Liver (tissue), 9 donors: Measurements from ENCODE around the gene CDH13. TPM values are rescaled to one million over a fixed set of nuclear protein-coding genes. Genes with fewer than 3 reads are reported as not detected.

Source experiments
- DNase-seq: peaks from one replicate; pipeline ENCODE4 v3.0.0-alpha.2; 2017; ENCODE audit warnings: low spot score
- H3K27ac ChIP-seq, 2 donors: one replicate each; pipeline ENCODE4 v1.7.0; 2013; ENCODE audit warnings: inconsistent platforms in 2 of 2, low read length in 2 of 2, control low read depth in 1 of 2, low read depth in 1 of 2, mild to moderate bottlenecking in 1 of 2
- H3K27me3 ChIP-seq, 4 donors: one replicate each; pipeline versions ENCODE4 v1.6.1 to v1.7.0; 2013; ENCODE audit warnings: low read length in 3 of 4, inconsistent platforms in 1 of 4, mild to moderate bottlenecking in 1 of 4, moderate library complexity in 1 of 4; ENCODE audit not compliant: control insufficient read depth in 4 of 4, insufficient read depth in 4 of 4
- H3K36me3 ChIP-seq, 4 donors: one replicate each; pipeline versions ENCODE4 v1.6.1 to v1.7.0; 2013; ENCODE audit warnings: low read length in 3 of 4, mild to moderate bottlenecking in 3 of 4, low read depth in 1 of 4, moderate library complexity in 1 of 4; ENCODE audit not compliant: control insufficient read depth in 4 of 4, insufficient read depth in 3 of 4
- H3K4me1 ChIP-seq, 4 donors: one replicate each; pipeline versions ENCODE4 v1.6.1 to v1.7.0; 2013; ENCODE audit warnings: low read length in 3 of 4, mild to moderate bottlenecking in 3 of 4, moderate library complexity in 1 of 4; ENCODE audit not compliant: control insufficient read depth in 4 of 4, insufficient read depth in 4 of 4
- H3K4me3 ChIP-seq, 3 donors: one replicate each; pipeline versions ENCODE4 v1.6.1 to v1.7.0; 2013; ENCODE audit warnings: low read length in 3 of 3, control low read depth in 1 of 3, low read depth in 1 of 3, mild to moderate bottlenecking in 1 of 3
- H3K9ac ChIP-seq, 2 donors: one replicate each; pipeline ENCODE4 v1.7.0; 2013; ENCODE audit warnings: low read length in 2 of 2, mild to moderate bottlenecking in 2 of 2, moderate library complexity in 2 of 2, control low read depth in 1 of 2, low read depth in 1 of 2
- H3K9me3 ChIP-seq, 4 donors: one replicate each; pipeline versions ENCODE4 v1.6.1 to v1.7.0; 2013; ENCODE audit warnings: low read length in 3 of 4; ENCODE audit not compliant: control insufficient read depth in 4 of 4
- ATF3 ChIP-seq: IDR thresholded peaks from 2 replicates; pipeline ENCODE4 v1.6.1; 2016; ENCODE audit warnings: antibody characterized with exemption
- CTCF ChIP-seq: fragments of 150-350 bp; IDR thresholded peaks from 2 replicates; pipeline ENCODE4 v1.5.1; 2017; ENCODE audit warnings: improper control_type of control experiment, low read depth, low read length; ENCODE audit not compliant: missing input control
- EGR1 ChIP-seq, 2 donors: IDR thresholded peaks; 2 replicates each; pipeline ENCODE4 v1.6.1; 2016 to 2018; ENCODE audit warnings: antibody characterized with exemption in 2 of 2, low read depth in 2 of 2
- FOXA1 ChIP-seq: IDR thresholded peaks from 2 replicates; pipeline ENCODE4 v1.6.1; 2016; ENCODE audit warnings: antibody characterized with exemption
- FOXA2 ChIP-seq: IDR thresholded peaks from 2 replicates; pipeline ENCODE4 v1.6.1; 2016; ENCODE audit warnings: antibody characterized with exemption
- HNF4G ChIP-seq: IDR thresholded peaks from 2 replicates; pipeline ENCODE4 v1.6.1; 2016; ENCODE audit warnings: antibody characterized with exemption
- JUND ChIP-seq, 2 donors: IDR thresholded peaks; 2 replicates each; pipeline ENCODE4 v1.6.1; 2016; ENCODE audit warnings: antibody characterized with exemption in 2 of 2
- MAX ChIP-seq: IDR thresholded peaks from 2 replicates; pipeline ENCODE4 v1.6.1; 2016; ENCODE audit warnings: antibody characterized with exemption
- NR2F2 ChIP-seq: IDR thresholded peaks from 2 replicates; pipeline ENCODE4 v1.6.1; 2016; ENCODE audit warnings: antibody characterized with exemption
- RAD21 ChIP-seq, 2 donors: IDR thresholded peaks; 2 replicates each; pipeline ENCODE4 v1.6.1; 2016; ENCODE audit warnings: antibody characterized with exemption in 2 of 2, mild to moderate bottlenecking in 2 of 2
- REST ChIP-seq: IDR thresholded peaks from 2 replicates; pipeline ENCODE4 v1.6.1; 2016; ENCODE audit warnings: antibody characterized with exemption, mild to moderate bottlenecking
- RXRA ChIP-seq, 2 donors: IDR thresholded peaks; 2 replicates each; pipeline ENCODE4 v1.6.1; 2017 to 2018; ENCODE audit warnings: antibody characterized with exemption in 2 of 2, mild to moderate bottlenecking in 1 of 2
- SP1 ChIP-seq: IDR thresholded peaks from 2 replicates; pipeline ENCODE4 v1.6.1; 2018; ENCODE audit warnings: antibody characterized with exemption, mild to moderate bottlenecking
- TAF1 ChIP-seq: conservative IDR thresholded peaks from 2 replicates; pipeline ENCODE4 v1.6.1; 2016; ENCODE audit warnings: antibody characterized with exemption, mild to moderate bottlenecking
- ZBTB33 ChIP-seq: IDR thresholded peaks from 2 replicates; pipeline ENCODE4 v1.6.1; 2016; ENCODE audit warnings: antibody characterized with exemption
- WGBS: extraction: QIAGEN DNeasy Blood & Tissue Kit; methylation state at CpG from one replicate; pipeline ENCODE4 v1.1.7; 2013; 5-methylcytosine and 5-hydroxymethylcytosine counted together
- polyA plus RNA-seq, 2 donors: library from polyadenylated mRNA; stranded (reverse) in 1 of 2; unstranded in 1 of 2; fragments of 200-250 nt in 1 of 2; fragments of >200 nt in 1 of 2; fragmentation: Nextera tagmentation in 1 of 2; extraction: Ambion mirVana in 1 of 2; gene quantifications; one replicate each; pipeline versions ENCODE4 v1.2.1 to v1.2.3, GENCODE V29; 2013 to 2015
- total RNA-seq, 2 donors: library from RNA; depleted of rRNA; stranded (reverse); fragments of >200 nt; gene quantifications; one replicate each; pipeline ENCODE4 v1.2.3, GENCODE V29; 2014
- donor health status: healthy.
- donor health status: healthy.
- donor health status: healthy.
- donor health status: healthy.
- donor health status: healthy.

CDH13 gene
- total and polyA plus RNA-seq, 4 donors: 0.21 to 1.5 (median 0.58) TPM

- TF ChIP-seq ZBTB33: no peak
Observed at GRCh38 chr16:83197450-83197849, 570.7 kb downstream of the CDH13 start (continued).

- Histone ChIP-seq H3K4me3 (no peak overlapping the region), H3K27ac (no peak overlapping the region), H3K27me3 (peaks cover 0 to 10% (median 0%) of the 10 kb centered on the region in 4 donors), H3K4me1 (no peaks in the 10 kb centered on the region), H3K36me3 (no peaks in the 10 kb centered on the region), H3K9me3 (no peaks in the 10 kb centered on the region), H3K9ac (no peak overlapping the region)
- WGBS: 70% methylated on average over 4 of the region's 4 CpGs
- TF ChIP-seq NR2F2 (no peak), FOXA1 (no peak), EGR1 (IDR thresholded peaks at IDR 0.05; ENCODE audit: low read depth in 2 of 2) (no peak), MAX (no peak), FOXA2 (no peak), RAD21 (IDR thresholded peaks at IDR 0.05) (no peak), TAF1 (no peak), SP1 (no peak), CTCF (no peak), REST (no peak), JUND (IDR thresholded peaks at IDR 0.05) (no peak)
- no peak for DNase-seq
Observed at GRCh38 chr16:83198977-83199376, 572.2 kb downstream of the CDH13 start.

- no peak for DNase-seq
- Histone ChIP-seq H3K4me3 (no peak overlapping the region), H3K36me3 (no peaks in the 10 kb centered on the region), H3K9ac (no peak overlapping the region), H3K27me3 (peaks cover 0 to 10% (median 0%) of the 10 kb centered on the region in 4 donors), H3K9me3 (no peaks in the 10 kb centered on the region), H3K27ac (no peak overlapping the region), H3K4me1 (no peaks in the 10 kb centered on the region)
- 55% methylated on average over 13 of the region's 13 CpGs for WGBS
- no peak for TF ChIP-seq NR2F2
- TF ChIP-seq FOXA1: no peak
- no peak for TF ChIP-seq RXRA (IDR thresholded peaks at IDR 0.05)
- no peak for TF ChIP-seq MAX
- no peak for TF ChIP-seq REST
- TF ChIP-seq TAF1: no peak
- no peak for TF ChIP-seq RAD21 (IDR thresholded peaks at IDR 0.05)
- no peak for TF ChIP-seq SP1
- no peak for TF ChIP-seq HNF4G
- no peak for TF ChIP-seq ATF3
Observed at GRCh38 chr16:83200005-83200779, 573.4 kb downstream of the CDH13 start.
